OCI-LY7 (cell line): Measurements from ENCODE around the gene TAPT1. TPM values are rescaled to one million over a fixed set of nuclear protein-coding genes. Genes with fewer than 3 reads are reported as not detected.

Experiments
- BruUV-seq: library from RNA; stranded (reverse); fragments of 400-500 nt; replicated peaks from 2 replicates; lab custom pipeline; 2021; lab: Mats Ljungman, UMichigan
- CTCF ChIA-PET: fragments of 300-600 bp; sonication (Branson Sonifier 250); formaldehyde crosslinking; loops from one replicate; lab custom pipeline; 2022; ENCODE audit warnings: antibody characterized with exemption; ENCODE audit not compliant: unreplicated experiment; lab: Charles Lee
- POLR2A ChIA-PET: fragments of 300-600 bp; sonication (Branson Sonifier 250); formaldehyde crosslinking; loops from one replicate; lab custom pipeline; 2022; ENCODE audit warnings: antibody characterized with exemption; lab: Charles Lee
- DNase-seq: peaks from one replicate; pipeline ENCODE4 v3.0.0-alpha.2; 2015; ENCODE audit warnings: low spot score
- H2AFZ ChIP-seq: fragments of 200-600 bp; sonication (generic), shearing (Covaris generic); 2 replicates; pipeline ENCODE4 v1.6.1; 2014; ENCODE audit warnings: mild to moderate bottlenecking, antibody characterized with exemption, low read length, moderate library complexity
- H3K27ac ChIP-seq: fragments of 200-600 bp; sonication (generic); 2 replicates; pipeline ENCODE4 v1.5.1; 2014; ENCODE audit warnings: mixed run types, low read depth, mild to moderate bottlenecking, moderate library complexity, low read length, inconsistent platforms; ENCODE audit not compliant: poor library complexity, severe bottlenecking
- H3K36me3 ChIP-seq: fragments of 200-600 bp; sonication (generic); 2 replicates; pipeline ENCODE4 v1.6.1; 2014; ENCODE audit warnings: mild to moderate bottlenecking, antibody characterized with exemption, low read length, moderate library complexity, mixed read lengths; ENCODE audit not compliant: insufficient read depth
- H3K4me1 ChIP-seq: fragments of 200-600 bp; sonication (generic); 2 replicates; pipeline ENCODE4 v1.5.1; 2014; ENCODE audit warnings: mild to moderate bottlenecking, low read length; ENCODE audit not compliant: insufficient read depth, poor library complexity, severe bottlenecking
- H3K4me2 ChIP-seq: fragments of 200-600 bp; sonication (generic); 2 replicates; pipeline ENCODE4 v1.6.1; 2014; ENCODE audit warnings: mild to moderate bottlenecking, low read length
- H3K4me3 ChIP-seq: fragments of 200-600 bp; sonication (generic); 2 replicates; pipeline ENCODE4 v1.5.1; 2014; ENCODE audit warnings: mild to moderate bottlenecking, low read depth, low read length; ENCODE audit not compliant: poor library complexity, severe bottlenecking
- H3K79me2 ChIP-seq: fragments of 200-600 bp; sonication (generic); 2 replicates; pipeline ENCODE4 v1.6.1; 2016; ENCODE audit warnings: low read depth, mild to moderate bottlenecking, low read length, moderate library complexity, mixed read lengths; ENCODE audit not compliant: insufficient read depth
- H3K9me2 ChIP-seq: fragments of 200-600 bp; sonication (generic); 2 replicates; pipeline ENCODE4 v1.6.1; 2016; ENCODE audit warnings: mild to moderate bottlenecking, low read length, mixed read lengths; ENCODE audit not compliant: insufficient read depth
- H3K9me3 ChIP-seq: fragments of 200-600 bp; sonication (generic); 2 replicates; pipeline ENCODE4 v1.6.1; 2014; ENCODE audit warnings: mild to moderate bottlenecking, mixed run types, low read length, mixed read lengths
- H4K20me1 ChIP-seq: fragments of 200-600 bp; sonication (generic); 2 replicates; pipeline ENCODE4 v1.6.1; 2014; ENCODE audit warnings: mild to moderate bottlenecking, antibody characterized with exemption, low read length, moderate library complexity, mixed read lengths; ENCODE audit not compliant: insufficient read depth
- CTCF ChIP-seq: fragments of 200-600 bp; sonication (generic); conservative IDR thresholded peaks from 2 replicates; pipeline ENCODE4 v1.5.1; 2014; ENCODE audit warnings: mild to moderate bottlenecking, antibody characterized with exemption, low read length, moderate library complexity, mixed read lengths
- EZH2phosphoT487 ChIP-seq: fragments of 200-600 bp; sonication (generic); IDR thresholded peaks from 2 replicates; pipeline ENCODE4 v1.6.1; 2018; ENCODE audit warnings: low read depth, borderline replicate concordance, mild to moderate bottlenecking, mixed run types, antibody characterized with exemption, low read length, moderate library complexity, mixed read lengths
- intact Hi-C: fragments of 100-400 bp; cut with micrococcal nuclease; formaldehyde crosslinking; loops from one replicate; pipeline ENCODE4 v1.10.0; 2022; ENCODE audit not compliant: unreplicated experiment
- total RNA-seq, 2 experiments: library from RNA; depleted of rRNA in 1 of 2; stranded (reverse); fragments of >200 nt in 1 of 2; shearing (Covaris generic) in 1 of 2; gene quantifications; 2 replicates each; pipeline ENCODE4 v1.2.3, GENCODE V29; 2014 to 2022

The TAPT1 gene
- total RNA-seq, 2 experiments from 2014 or later = 34.3 to 66.6 TPM

- Histone ChIP-seq H4K20me1 (peaks cover 8% of the 10 kb centered on the region; the same call in 1 of the 2 replicates), H3K36me3 (peaks cover 67% of the 10 kb centered on the region), H3K4me1 (no peaks in the 10 kb centered on the region), H3K79me2 (peaks cover 6% of the 10 kb centered on the region; the same call in 1 of the 2 replicates), H3K9me3 (no peaks in the 10 kb centered on the region), H3K9me2 (no peaks in the 10 kb centered on the region), H3K27ac (no peak overlapping the region), H3K4me2 (no peak overlapping the region), H2AFZ (no peak overlapping the region), H3K4me3 (no peak overlapping the region)
- TF ChIP-seq CTCF (no peak), EZH2phosphoT487 (no peak)
- DNase-seq = no peak
- no TSS peak for BruUV-seq
- intact Hi-C loops = no loop called here
- POLR2A ChIA-PET = interaction anchor here (1.1 to 2.4 kb wide), 6 partner anchors 10 to 27 kb away, joined by 3 to 7 read pairs (median 4); no protein-coding TSS in a partner anchor
- CTCF ChIA-PET = no interaction called here
Measured at GRCh38 chr4:16197876-16198665, 28.2 kb downstream of the TAPT1 start.

- no peak overlapping the region for H3K27ac ChIP-seq
- no peaks in the 10 kb centered on the region for H3K9me3 ChIP-seq
- ChIA-PET POLR2A (interaction anchor here (0.6 to 1.4 kb wide), 7 partner anchors 9 to 601 kb away, joined by 3 to 5 read pairs (median 3); no protein-coding TSS in a partner anchor), CTCF (interaction anchor here (1.3 kb wide), 1 partner anchor 9 kb away, joined by 3 read pairs; no protein-coding TSS in a partner anchor)
- no peak for DNase-seq
- no peak for TF ChIP-seq EZH2phosphoT487
- no peak for TF ChIP-seq CTCF
- no peak overlapping the region for H3K4me2 ChIP-seq
- H3K36me3 ChIP-seq = peaks cover 67% of the 10 kb centered on the region
- H3K4me3 ChIP-seq = no peak overlapping the region
- H3K4me1 ChIP-seq = no peaks in the 10 kb centered on the region
- peaks cover 6% of the 10 kb centered on the region; the same call in 1 of the 2 replicates for H3K79me2 ChIP-seq
- no peak overlapping the region for H2AFZ ChIP-seq
- intact Hi-C loops = no loop called here
- H3K9me2 ChIP-seq = no peaks in the 10 kb centered on the region
- peaks cover 6% of the 10 kb centered on the region; the same call in 1 of the 2 replicates for H4K20me1 ChIP-seq
- no TSS peak for BruUV-seq
Measured at GRCh38 chr4:16196482-16197393, 29.5 kb downstream of the TAPT1 start.
